ENCODE data around the gene BRD4. TPM values are rescaled to one million over a fixed set of nuclear protein-coding genes. Genes with fewer than 3 reads are reported as not detected.

The BRD4 gene
- total RNA-seq, 1 donor from 2014 or later: 129 TPM

Other genes with a start within 250 kb of the BRD4 start
- gene SYDE1, start 225.1 kb downstream of the BRD4 start, total RNA-seq: 1.6 and 1.7 TPM in 2 replicates
- not detected in 2 replicates for gene NOTCH3, start 131.5 kb downstream of the BRD4 start, total RNA-seq
- gene EPHX3, start 100.1 kb downstream of the BRD4 start, total RNA-seq: 0.20 TPM in 1 of 2 replicates, not detected in the other
- 52.7 and 57.5 TPM in 2 replicates for gene AKAP8, start 47.2 kb upstream of the BRD4 start, total RNA-seq
- gene AKAP8L, start 86.4 kb upstream of the BRD4 start, total RNA-seq: 73.8 and 77.9 TPM in 2 replicates
- gene WIZ, start 117.4 kb upstream of the BRD4 start, total RNA-seq: 37.6 and 38.7 TPM in 2 replicates
- gene RASAL3, start 132.0 kb upstream of the BRD4 start, total RNA-seq: 130 and 132 TPM in 2 replicates
- gene PGLYRP2, start 147.0 kb upstream of the BRD4 start, total RNA-seq: 0.07 TPM in 1 of 2 replicates, not detected in the other
- gene CYP4F22, start 176.0 kb upstream of the BRD4 start, total RNA-seq: 0.10 TPM in 1 of 2 replicates, not detected in the other

Data from activated T-helper 1 cell treated with anti-CD3 and anti-CD28 coated beads, Interleukin-12 subunit alpha, Interleukin-12 subunit beta, Interleukin-2, Interleukin-4 antibody, amounts not matched to agents 30 ng/mL and 10 ng/mL and 1 ng/mL, durations not matched to agents 14 hours and 24 hours and 36 hours (primary cell).